NCI-H774 (cell line): ENCODE data around the gene RHEB.

Experiments used
- DNase-seq: peaks from one replicate; lab custom pipeline; 2025; lab: John Stamatoyannopoulos, UW

Gene RHEB

DNA sequence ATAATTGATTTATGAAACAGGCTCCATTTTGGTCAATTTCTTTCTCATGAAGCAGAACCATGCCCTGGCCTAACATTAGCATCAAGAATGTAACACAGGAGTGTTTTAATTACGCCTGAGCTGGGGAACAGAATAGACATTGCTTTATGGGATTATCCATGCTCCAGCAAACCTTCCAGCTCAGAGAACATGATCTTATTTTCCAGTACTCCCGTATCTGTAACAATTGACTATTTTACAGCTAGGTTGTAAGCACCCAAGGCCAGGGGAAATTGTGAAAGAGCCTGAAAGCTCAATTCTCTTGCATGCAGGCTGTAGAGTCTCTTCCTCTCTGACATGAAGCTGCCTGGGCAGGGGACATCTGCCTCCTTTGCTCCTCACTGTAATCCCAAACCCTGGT is 49.0 kb downstream of the RHEB start:
- DNase-seq, result no peak

GRCh38 chr7:151469281-151469680 is 50.4 kb downstream of the RHEB start:
- DNase-seq, result no peak

- DNase-seq, result no peak
These were observed 51.3 kb downstream of the RHEB start for GRCh38 chr7:151468217-151469018.

DNA sequence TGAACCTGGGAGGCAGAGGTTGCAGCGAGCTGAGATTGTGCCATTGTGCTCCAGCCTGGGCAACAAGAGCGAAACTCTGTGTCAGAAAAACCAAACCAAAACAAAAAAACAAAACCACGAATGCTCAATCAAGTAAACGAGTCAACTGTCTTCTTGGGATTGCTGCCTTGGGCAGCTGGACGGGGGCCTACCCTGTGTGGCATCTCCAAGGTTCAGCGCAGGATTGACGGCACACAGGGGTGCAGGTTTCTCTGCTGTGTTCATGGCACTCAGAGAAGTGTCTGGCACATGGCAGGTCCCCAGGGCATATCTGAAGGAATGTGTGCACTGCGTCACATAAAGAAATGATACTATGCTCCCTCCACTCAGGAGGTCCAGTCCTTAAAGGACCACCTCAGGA is 54.5 kb downstream of the RHEB start:
- no peak for DNase-seq

GRCh38 chr7:151462306-151462779 is 57.4 kb downstream of the RHEB start:
- no peak for DNase-seq

DNA sequence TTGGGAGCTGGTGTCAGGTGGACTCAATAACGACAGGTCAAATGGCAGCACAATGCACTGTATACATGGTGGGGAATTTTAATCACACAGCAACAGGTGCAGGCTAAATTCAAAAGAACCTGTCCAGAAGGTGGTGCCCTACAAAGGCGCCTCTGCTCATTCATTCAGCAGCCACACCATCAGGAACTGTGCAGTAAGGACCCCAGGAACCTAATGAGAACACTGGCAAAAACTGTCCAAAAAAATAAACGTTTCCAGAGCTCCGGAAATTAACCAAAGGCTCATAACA is 57.8 kb downstream of the RHEB start:
- peak; percentile 21 for DNase-seq

GRCh38 chr7:151461096-151461941 is 58.4 kb downstream of the RHEB start:
- DNase-seq, result no peak

- DNase-seq, result no peak
These were observed 59.2 kb downstream of the RHEB start for GRCh38 chr7:151460474-151460855.

- DNase-seq, result no peak
These were observed 59.8 kb downstream of the RHEB start for GRCh38 chr7:151459726-151460473.

GRCh38 chr7:151457534-151457933 is 62.2 kb downstream of the RHEB start:
- DNase-seq, result no peak

- DNase-seq, result no peak
These were observed 62.9 kb downstream of the RHEB start for GRCh38 chr7:151456782-151457181.

DNA sequence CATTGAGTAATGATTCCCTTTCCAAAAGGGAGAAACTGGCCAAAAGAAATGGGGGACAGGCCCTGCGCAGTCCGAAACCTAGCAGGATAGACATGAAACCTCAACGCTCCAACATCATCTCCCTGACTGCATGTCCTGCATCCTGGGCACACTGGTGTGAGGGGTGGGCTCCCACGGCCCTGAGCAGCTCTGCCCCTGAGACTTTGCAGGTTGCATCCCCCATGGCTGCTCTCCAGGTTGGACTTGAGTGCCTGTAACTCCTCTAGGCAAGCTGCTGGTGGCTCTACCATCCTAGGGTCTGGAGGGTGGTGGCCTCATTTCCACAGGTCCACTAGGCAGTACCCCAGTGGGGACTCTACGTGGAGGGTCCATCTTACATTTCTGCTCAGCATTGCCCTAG is 63.4 kb downstream of the RHEB start:
- no peak for DNase-seq

GRCh38 chr7:151455690-151456089 is 64.0 kb downstream of the RHEB start:
- no peak for DNase-seq

DNA sequence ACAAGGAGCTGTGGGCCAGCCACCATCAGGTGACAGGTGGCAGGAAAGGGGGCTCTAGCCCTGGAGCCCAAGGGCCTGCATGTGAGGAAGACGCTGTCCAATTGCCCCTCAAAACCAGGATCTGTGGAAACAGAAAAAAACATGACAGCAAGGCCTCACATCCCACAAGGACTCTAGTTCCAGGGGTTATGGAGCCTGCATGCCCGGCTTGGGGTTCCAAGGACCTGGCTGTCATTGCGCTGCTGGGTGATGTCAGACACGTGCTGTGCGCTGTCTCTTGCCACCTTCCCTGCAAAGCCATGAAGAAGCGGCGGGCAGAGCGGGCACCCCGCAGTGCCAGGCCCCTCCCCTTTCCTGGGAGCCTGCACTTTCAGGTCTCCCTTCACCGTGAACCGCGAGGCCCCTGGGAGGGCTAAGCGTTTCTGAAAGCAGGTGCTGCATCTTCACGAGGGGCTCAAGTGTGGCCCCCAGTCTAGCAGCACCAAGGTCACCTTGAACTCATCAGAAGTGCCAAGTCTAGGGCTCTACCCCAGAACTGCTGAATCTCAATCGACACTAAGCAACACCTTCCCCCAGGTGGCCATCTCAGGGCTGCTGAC is 64.7 kb downstream of the RHEB start:
- DNase-seq, result no peak

DNA sequence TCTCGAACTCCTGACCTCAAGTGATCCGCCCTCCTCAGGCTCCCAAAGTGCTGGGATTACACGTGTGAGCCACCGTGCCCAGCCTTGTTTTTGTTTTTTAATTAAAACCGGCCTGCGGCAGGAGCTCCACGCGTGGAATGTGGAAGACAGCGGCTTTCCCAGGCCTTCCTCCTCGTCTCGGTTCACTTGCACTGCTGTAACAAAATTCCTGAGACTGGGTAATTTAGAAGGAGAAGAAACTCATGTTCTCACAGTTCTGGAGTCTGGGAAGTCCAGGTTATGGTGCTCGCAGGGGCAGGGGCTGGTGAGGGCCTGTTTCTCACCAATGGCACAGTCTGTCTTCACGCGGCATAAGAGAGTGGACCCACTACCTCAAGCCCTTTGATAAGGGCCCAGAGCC is 65.4 kb downstream of the RHEB start:
- no peak for DNase-seq

DNA sequence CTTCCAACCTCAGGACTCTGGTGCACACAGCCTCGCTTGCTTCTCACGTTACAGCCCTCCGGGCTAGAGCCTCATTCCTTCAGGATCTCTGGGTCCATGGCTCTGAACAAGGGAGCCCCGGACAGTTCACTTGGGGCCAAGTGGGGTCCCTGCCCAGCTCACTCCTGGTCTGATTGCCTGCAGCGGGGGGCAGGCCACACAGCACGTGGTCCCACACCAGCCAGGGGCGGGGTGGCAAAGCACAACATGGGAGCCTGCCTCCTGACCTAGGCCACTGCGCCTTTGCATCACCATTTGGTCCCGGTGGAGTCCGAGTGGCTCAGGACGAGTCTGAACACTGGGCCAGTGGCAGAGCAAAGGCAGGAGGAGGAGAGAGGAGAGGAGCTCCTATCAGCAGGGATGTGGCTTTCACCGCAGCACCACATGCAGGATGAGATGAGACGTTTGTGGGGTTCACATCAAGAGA is 66.3 kb downstream of the RHEB start:
- no peak for DNase-seq

GRCh38 chr7:151452680-151453325 is 66.9 kb downstream of the RHEB start:
- no peak for DNase-seq

- DNase-seq, result no peak
These were observed 67.8 kb downstream of the RHEB start for GRCh38 chr7:151451626-151452571.

DNA sequence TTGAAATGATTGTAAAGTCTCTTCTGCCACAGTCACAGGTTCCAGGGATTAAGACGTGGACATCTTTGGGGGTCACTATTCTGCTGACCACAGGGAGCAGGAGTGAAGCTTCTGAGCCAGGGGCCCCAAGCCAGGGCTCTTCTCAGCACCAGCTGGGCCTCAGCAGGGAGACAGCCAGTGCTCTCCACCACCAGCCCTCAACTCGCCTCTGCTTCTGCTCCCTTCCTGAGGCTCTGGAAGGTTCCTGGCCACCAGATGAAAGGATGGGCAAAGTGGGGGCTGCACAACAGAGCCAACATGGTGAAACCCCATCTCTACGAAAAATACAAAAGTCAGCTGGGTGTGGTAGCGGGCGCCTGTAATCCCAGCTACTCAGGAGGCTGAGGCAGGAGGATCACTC is 68.5 kb downstream of the RHEB start:
- DNase-seq, result no peak

DNA sequence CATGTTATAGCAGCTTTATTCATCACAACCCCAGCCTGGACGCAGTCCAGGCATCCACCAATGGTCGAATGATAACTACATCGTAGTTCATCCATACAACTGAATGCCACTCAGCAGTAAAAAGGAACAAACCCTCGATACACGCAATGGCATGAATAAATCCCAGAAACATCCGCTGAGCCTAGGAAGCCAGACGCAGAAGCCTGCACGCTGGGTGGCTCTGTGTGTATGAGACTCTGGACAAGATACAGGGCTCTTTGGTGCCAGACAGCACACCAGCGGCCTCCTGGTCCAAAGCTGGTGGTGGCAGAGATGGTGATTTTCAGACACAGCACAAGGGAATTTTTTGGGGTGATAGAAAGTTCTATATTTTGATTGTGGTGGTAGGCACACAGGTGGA is 69.7 kb downstream of the RHEB start:
- no peak for DNase-seq
